ENCODE measurements around the gene SLC44A1.

SLC44A1 gene

GRCh38 chr9:105485131-105485530 lies 240.7 kb downstream of the SLC44A1 start:
- no peak overlapping the region for H3K27ac ChIP-seq (ENCODE audit: low read length)
- H3K4me1 ChIP-seq (ENCODE audit: control insufficient read depth in 1 of 2, insufficient read depth in 2 of 2, low read length in 2 of 2), result no peaks in the 10 kb centered on the region
- no peaks in the 10 kb centered on the region for H3K9me3 ChIP-seq (ENCODE audit: control insufficient read depth in 1 of 2, low read length in 2 of 2)
- no peaks in the 10 kb centered on the region for H3K36me3 ChIP-seq (ENCODE audit: control insufficient read depth in 1 of 2, insufficient read depth in 2 of 2, low read length in 2 of 2)
- H3K4me3 ChIP-seq (ENCODE audit: low read depth in 1 of 2, low read length in 2 of 2), result no peak overlapping the region
- H3K27me3 ChIP-seq (ENCODE audit: low read depth, low read length), result no peaks in the 10 kb centered on the region
